Vagina (tissue), 2 donors: ENCODE measurements around the gene PPFIA4.

Experiments used
- CTCF ChIP-seq, 3 experiments: fragments of 450-650 bp in 2 of 3; fragments of 200-600 bp in 1 of 3; sonication (generic) in 1 of 3; IDR thresholded peaks; one replicate each; pipeline ENCODE4 v1.5.1; 2017 to 2019; ENCODE audit warnings: antibody characterized with exemption in 3 of 3, mild to moderate bottlenecking in 2 of 3, moderate library complexity in 2 of 3
- POLR2A ChIP-seq, 2 donors: fragments of 450-650 bp; IDR thresholded peaks; one replicate each; pipeline ENCODE4 v1.6.1; 2017; ENCODE audit warnings: antibody characterized with exemption in 2 of 2, mild to moderate bottlenecking in 2 of 2, moderate library complexity in 2 of 2
- POLR2AphosphoS5 ChIP-seq, 2 donors: sonication (generic); formaldehyde crosslinking; IDR thresholded peaks; one replicate each; pipeline ENCODE4 v1.9.0; 2017; ENCODE audit warnings: antibody characterized with exemption in 2 of 2, mild to moderate bottlenecking in 2 of 2, low read depth in 1 of 2; ENCODE audit not compliant: insufficient read depth in 1 of 2

- TF ChIP-seq CTCF (IDR thresholded peaks at IDR 0.05), result no peak
- no peak for TF ChIP-seq POLR2AphosphoS5 (IDR thresholded peaks at IDR 0.05; ENCODE audit: insufficient read depth in 1 of 2, low read depth in 1 of 2)
- no peak for TF ChIP-seq POLR2A (IDR thresholded peaks at IDR 0.05)
Measured at GRCh38 chr1:203017692-203018091, 8.6 kb upstream of the PPFIA4 start.
